NK-92 (cell line): ENCODE data around the gene DMD.

Experiments
- DNase-seq: peaks from one replicate; lab custom pipeline; 2025; ENCODE audit not compliant: unreplicated experiment; lab: John Stamatoyannopoulos, UW

The DMD gene

DNA sequence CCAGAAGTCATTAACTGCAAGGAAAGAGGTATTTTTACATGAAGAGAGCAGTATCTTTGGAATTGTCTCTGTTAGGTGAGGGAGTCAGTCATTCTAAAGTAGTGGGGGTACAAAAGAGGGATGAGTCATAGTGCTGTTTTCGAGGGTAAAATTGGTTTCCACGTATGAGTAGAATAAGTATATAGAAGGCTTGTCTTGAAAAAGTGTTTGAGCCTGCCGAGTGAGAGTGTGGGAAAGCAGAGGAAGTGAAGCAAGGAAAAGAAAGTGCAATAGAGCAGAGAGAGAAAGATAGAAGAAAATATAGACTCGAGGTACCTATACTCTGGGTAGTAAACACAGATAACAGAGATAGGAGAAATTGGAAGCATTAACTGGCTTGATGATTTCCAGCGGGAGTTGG is 696.4 kb downstream of the DMD start:
- DNase-seq: no peak

GRCh38 chrX:32501606-32502005 is 709.7 kb downstream of the DMD start:
- no peak for DNase-seq

DNA sequence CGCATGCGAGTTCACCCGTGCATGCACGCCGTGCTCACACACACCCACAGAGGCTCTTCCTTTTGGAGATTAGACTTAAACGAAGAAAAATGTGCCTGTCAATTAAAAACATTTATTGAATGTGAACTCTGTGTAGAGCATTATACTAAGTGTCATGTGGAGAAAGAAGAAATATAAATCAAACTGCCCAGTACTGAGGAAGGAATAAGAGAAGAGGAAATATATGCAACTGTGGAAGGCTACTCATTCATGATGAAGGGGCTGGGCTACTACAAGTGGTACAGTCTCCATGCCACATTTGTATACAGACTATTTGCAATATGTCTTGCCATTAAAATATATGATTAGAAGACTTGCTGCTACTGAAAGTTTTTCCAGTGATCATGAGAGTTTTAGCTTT is 714.7 kb downstream of the DMD start:
- DNase-seq: no peak

DNA sequence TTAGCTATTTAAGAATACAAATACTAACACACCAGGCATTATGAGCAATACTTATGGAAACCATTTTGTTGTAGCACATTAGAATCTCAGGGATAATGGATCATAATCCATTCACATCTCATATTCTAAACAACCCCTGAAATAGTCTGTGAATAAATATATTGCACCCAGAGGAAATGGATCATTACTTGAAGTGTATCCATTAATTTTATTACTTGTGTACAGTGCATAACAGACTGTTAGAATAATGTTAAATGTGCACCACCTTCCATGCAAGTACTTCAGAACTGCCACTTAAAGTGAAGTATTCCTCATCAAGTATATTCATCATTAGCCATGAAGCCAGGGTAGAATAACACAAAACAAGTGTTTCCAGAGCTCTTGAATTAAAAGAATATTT is 715.5 kb downstream of the DMD start:
- DNase-seq: no peak

DNA sequence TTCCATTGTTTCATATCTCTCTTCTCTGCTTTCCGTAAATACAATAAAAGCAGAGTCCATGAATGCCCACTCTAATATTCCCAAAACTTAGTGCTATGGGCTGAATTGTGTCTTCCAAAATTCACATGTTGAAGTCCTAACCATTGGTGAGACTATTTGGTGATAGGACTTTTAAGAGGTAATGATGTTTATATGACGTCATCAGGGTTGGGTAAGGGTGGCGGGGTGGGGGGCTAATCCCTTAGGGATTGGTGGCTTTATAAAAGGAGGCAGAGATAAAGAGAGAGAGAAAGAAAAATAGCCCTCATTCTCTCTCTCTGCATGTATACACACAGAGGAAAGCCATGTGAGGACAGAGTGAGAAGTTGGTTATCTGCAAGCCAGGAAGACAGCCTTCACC is 722.2 kb downstream of the DMD start:
- no peak for DNase-seq

GRCh38 chrX:32483534-32484136 is 727.7 kb downstream of the DMD start:
- no peak for DNase-seq

- no peak for DNase-seq
These were observed 731.3 kb downstream of the DMD start for GRCh38 chrX:32480019-32480418.

GRCh38 chrX:32472364-32472763 is 739.0 kb downstream of the DMD start:
- DNase-seq: no peak

- no peak for DNase-seq
These were observed 755.6 kb downstream of the DMD start for GRCh38 chrX:32455704-32456103.

- DNase-seq: no peak
These were observed 759.2 kb downstream of the DMD start for GRCh38 chrX:32451954-32452695.

DNA sequence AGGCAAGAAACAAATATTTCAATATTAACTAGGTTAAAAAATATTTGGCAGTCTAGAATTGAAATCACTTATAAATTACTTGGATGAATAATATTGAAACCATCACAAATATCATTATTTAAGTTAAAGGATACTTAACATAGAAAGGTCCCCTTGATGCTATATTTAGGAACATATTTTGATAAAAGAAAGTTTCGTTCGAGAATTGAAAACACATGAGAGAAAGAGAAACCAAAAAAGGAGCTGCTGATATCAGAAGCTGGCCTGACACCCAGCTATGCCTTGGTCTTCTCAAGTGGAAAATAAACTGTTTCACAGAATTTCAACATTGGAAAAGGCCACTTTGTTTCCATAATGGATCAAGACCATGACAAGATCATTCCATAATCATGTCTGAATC is 762.4 kb downstream of the DMD start:
- DNase-seq: no peak

DNA sequence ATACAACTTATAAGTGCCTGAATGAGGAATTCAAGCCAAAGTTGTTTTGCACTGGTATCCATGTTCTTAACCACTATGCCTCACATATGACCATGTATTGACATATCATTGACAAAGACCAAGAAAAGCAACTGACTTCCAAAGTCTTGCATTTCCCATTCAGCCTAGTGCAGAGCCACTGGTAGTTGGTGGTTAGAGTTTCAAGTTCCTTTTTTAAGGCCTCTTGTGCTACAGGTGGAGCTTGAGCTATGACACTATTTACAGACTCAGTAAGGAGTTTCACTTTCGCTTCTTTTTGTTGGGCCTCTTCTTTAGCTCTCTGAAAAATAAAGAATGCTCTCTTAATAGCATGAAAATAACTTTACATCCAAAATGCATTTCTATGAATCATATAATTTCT is 763.0 kb downstream of the DMD start:
- no peak for DNase-seq

GRCh38 chrX:32447640-32448039 is 763.7 kb downstream of the DMD start:
- DNase-seq: no peak

DNA sequence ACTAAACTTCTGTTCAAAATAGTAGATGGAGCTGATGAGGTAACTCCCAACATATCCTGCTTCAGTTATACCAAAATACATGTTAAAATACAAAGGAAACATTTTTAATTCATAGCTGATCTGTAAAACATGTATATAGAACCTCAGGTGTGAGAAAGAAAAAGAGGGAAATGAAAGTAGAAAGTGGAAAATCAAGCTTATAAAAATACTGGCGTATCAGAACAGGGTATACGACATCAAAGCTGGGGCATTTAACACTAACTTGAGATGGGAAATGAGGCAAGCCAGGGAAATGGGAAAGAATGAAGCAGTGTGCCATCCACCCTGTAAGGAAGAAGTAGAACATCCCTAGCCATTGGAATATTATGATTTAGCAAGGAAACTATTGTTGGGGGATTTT is 767.5 kb downstream of the DMD start:
- no peak for DNase-seq

GRCh38 chrX:32421266-32421665 is 790.1 kb downstream of the DMD start:
- no peak for DNase-seq

DNA sequence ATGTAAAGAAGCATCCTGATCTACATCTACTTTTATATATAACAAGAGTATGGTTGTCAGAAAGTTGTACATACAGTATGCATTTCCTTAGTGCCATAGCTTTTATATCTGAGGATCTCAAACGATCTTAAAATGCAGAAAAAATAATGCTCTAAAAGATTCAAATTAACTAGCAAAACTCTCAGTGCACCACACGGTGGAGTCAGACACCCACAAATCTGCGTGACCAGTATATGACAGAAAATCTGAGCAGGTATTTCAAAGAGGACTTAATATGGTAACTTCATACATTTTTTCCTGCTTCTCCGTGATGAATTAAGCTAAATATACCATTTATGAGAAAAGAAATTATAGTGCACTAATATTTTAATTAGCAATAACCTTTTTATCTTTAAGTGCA is 803.0 kb downstream of the DMD start:
- DNase-seq: no peak

- DNase-seq: no peak
These were observed 813.7 kb downstream of the DMD start for GRCh38 chrX:32397562-32398216.

- DNase-seq: no peak
These were observed 815.5 kb downstream of the DMD start for GRCh38 chrX:32395878-32396277.

- no peak for DNase-seq
These were observed 818.7 kb downstream of the DMD start for GRCh38 chrX:32392655-32393054.

DNA sequence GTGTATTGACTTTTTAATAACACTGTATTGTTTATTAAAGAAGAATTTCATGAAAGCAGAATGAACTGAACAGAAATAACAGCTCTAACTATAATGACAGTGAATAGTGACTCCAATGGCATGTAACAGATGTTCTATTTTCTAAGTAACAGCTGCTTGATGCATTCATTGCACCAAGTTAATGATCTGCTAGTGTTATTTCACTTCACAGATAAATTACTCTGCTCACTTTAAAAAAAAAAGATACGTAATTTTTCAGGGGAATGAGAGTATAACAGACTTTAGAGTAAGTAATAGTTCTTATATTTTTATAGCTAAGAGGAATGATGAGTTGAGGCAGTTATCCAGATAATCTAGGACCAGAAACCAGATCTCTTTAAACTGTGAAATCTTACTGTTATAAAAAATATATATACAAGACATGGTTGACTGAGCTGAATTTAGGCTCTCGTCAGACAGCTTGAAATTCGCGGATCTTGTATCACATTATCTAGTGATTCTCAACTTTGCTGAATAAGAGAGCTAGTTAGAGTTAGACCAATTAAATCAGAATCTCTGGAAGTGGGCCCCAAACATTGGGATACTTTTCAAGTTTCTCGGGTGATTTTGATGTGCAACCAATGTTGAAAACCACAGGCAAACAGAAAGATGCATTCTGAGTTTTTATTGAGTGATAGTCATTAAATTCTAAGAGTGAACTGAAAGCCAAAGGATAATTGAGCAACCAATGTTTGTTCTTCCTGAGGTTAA is 840.7 kb downstream of the DMD start:
- DNase-seq: no peak

DNA sequence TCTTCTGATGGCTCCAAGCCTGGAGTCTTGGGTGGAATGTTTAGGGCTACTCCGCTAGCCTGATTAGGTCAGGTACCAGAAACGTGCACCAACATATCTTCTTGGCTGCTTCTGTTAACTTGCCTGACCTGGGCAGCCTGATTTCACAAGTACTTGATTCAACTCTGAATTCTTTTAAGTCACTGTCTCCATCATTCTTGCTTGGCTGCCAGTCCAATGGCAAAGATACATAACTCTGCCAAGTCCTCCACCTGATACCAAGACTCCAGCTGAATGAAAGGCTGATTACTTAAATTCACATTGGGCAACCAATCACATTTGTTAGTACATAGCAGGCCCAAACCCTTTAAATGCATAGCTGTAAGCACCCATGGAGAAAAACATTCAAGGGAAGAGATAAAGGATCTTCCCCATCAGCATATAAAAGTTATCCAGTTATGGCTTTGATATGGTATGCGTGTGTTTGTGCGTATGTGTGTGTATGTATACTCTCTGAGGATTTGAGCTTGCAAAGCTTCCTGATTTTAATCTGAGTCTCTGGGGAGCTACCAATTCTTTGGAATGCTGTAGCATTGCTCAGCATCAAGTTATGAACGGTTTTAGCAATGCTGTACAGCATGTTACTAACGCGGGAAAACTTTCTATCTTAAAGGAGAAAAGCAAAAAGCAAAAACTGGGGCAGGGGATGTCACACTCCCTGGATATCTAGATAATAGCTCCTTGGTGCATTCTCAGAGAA is 917.2 kb downstream of the DMD start:
- no peak for DNase-seq
